BLaER1 treated with 17β-estradiol and CSF1 and Interleukin-3, amounts not matched to agents 10 nM and 100 nM (cell line): ENCODE data around the gene PLXNA3.

ENCODE experiments used
- H3K27ac ChIP-seq, 11 experiments: shearing (Covaris generic); formaldehyde crosslinking; 2 replicates each; pipeline ENCODE4 v1.8.1; 2022
- H3K27me3 ChIP-seq, 11 experiments: shearing (Covaris generic); formaldehyde crosslinking; 2 replicates each; pipeline ENCODE4 v1.8.1; 2022
- H3K36me3 ChIP-seq, 11 experiments: shearing (Covaris generic); formaldehyde crosslinking; 2 replicates each; pipeline ENCODE4 v1.8.1; 2022
- H3K4me1 ChIP-seq, 10 experiments: shearing (Covaris generic); formaldehyde crosslinking; 2 replicates each; pipeline ENCODE4 v1.8.1; 2022
- H3K4me2 ChIP-seq, 11 experiments: shearing (Covaris generic); formaldehyde crosslinking; 2 replicates each; pipeline ENCODE4 v1.8.1; 2022
- H3K4me3 ChIP-seq, 10 experiments: shearing (Covaris generic); formaldehyde crosslinking; 2 replicates each; pipeline ENCODE4 v1.8.1; 2022
- H3K9ac ChIP-seq, 11 experiments: shearing (Covaris generic); formaldehyde crosslinking; 2 replicates each; pipeline ENCODE4 v1.8.1; 2022
- H3K9me3 ChIP-seq, 11 experiments: shearing (Covaris generic); formaldehyde crosslinking; replicated peaks in 1 of 11; 2 replicates each; pipeline ENCODE4 v1.8.1; 2022
- H4K20me1 ChIP-seq, 11 experiments: shearing (Covaris generic); formaldehyde crosslinking; 2 replicates each; pipeline ENCODE4 v1.8.1; 2022
- Cebpa-rat ChIP-seq, 11 experiments: shearing (Covaris generic); IDR thresholded peaks; 2 replicates each; pipeline ENCODE4 v1.8.1; 2022

PLXNA3 gene

DNA sequence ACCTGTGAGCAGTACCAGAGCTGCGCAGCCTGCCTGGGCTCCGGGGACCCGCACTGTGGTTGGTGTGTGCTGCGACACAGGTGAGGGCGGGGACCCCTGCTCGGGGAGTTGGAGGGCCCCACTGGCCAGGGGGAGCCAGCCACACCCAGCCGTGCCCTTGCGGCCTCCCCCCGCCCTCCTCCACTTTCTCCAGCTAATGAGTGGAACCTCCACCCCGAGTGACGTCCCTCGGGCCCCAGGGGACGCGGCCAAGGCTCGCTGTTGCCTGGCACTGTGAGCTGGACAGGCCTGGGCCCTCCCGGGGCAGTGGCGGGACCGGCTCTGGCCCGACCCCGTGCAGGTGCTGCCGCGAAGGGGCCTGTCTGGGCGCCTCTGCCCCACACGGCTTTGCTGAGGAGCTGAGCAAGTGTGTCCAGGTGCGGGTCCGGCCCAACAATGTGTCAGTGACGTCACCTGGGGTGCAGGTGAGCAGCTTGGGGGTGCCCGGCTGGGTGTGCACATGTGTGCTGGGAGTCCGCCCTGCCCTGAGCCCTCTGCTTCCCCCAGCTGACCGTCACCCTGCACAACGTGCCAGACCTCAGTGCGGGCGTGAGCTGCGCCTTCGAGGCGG is 5.6 kb downstream of the PLXNA3 start:
- TF ChIP-seq Cebpa-rat (IDR thresholded peaks at IDR 0.05) = no peak
- peaks cover 43 to 83% (median 77%) of the 10 kb centered on the region in 11 experiments for H3K36me3 ChIP-seq
- no peak overlapping the region for H3K4me3 ChIP-seq

DNA sequence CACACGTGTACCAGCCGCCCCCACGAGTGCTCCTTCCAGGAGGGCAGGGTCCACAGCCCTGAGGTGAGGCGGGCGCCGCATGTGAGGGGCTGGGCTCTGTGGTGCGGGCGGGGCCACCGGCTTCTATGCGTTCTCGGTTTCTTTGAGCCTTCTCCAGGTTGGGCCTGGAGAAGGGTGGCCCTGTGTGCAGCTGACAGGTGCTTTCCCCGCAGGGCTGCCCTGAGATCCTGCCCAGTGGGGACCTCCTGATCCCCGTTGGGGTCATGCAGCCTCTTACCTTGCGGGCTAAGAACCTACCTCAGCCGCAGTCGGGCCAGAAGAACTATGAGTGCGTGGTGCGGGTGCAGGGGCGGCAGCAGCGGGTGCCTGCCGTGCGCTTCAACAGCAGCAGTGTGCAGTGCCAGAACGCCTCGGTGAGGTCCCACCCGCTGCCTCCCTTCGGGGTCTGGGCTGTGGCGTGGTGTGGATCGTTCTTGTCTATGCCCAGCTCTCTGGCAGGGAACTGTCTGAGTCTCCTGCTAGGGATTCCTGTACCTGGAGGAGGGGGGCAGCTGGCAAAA is 6.8 kb downstream of the PLXNA3 start:
- no peak for TF ChIP-seq Cebpa-rat (IDR thresholded peaks at IDR 0.05)
- H3K9ac ChIP-seq = no peak overlapping the region
- H3K4me3 ChIP-seq = no peak overlapping the region
- peaks cover 6 to 21% (median 8%) of the 10 kb centered on the region in 10 experiments; a peak in 19 of 20 replicates for H3K4me1 ChIP-seq
- H4K20me1 ChIP-seq = peaks cover 28 to 94% (median 67%) of the 10 kb centered on the region in 11 experiments; a peak in 21 of 22 replicates
- H3K4me2 ChIP-seq = no peak overlapping the region
- H3K9me3 ChIP-seq = peaks cover 0 to 53% (median 31%) of the 10 kb centered on the region in 11 experiments; a peak in 10 of 22 replicates
- peaks cover 0 to 23% (median 0%) of the 10 kb centered on the region in 11 experiments; a peak in 5 of 22 replicates for H3K27me3 ChIP-seq
- H3K27ac ChIP-seq = no peak overlapping the region
- H3K36me3 ChIP-seq = peaks cover 47 to 95% (median 87%) of the 10 kb centered on the region in 11 experiments

More for the DNA sequence above, 5.6 kb downstream of the PLXNA3 start:
- H4K20me1 ChIP-seq = peaks cover 37 to 91% (median 69%) of the 10 kb centered on the region in 11 experiments; a peak in 21 of 22 replicates
- H3K4me2 ChIP-seq = no peak overlapping the region
- H3K4me1 ChIP-seq = peaks cover 12 to 22% (median 14%) of the 10 kb centered on the region in 10 experiments; a peak in 19 of 20 replicates
- H3K9ac ChIP-seq = no peak overlapping the region
- H3K27ac ChIP-seq = no peak overlapping the region
- peaks cover 0 to 51% (median 32%) of the 10 kb centered on the region in 11 experiments; a peak in 13 of 22 replicates for H3K9me3 ChIP-seq
- H3K27me3 ChIP-seq = peaks cover 0 to 23% (median 0%) of the 10 kb centered on the region in 11 experiments; a peak in 5 of 22 replicates

DNA sequence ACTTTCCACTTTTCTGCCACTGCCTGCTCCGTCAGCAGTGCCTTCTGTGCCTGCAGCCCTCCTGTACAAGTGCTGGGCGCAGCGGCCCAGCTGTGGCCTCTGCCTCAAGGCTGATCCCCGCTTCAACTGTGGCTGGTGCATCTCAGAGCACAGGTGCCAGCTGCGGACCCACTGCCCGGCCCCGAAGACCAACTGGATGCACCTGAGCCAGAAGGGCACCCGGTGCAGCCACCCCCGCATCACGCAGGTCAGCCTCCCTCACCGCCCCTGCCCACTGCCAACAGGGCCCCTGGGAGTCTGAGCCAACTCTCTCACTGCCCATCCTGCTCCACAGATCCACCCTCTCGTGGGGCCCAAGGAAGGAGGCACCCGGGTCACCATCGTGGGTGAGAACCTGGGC is 7.5 kb downstream of the PLXNA3 start:
- Histone ChIP-seq H3K4me3 (no peak overlapping the region), H3K27me3 (peaks cover 0 to 23% (median 0%) of the 10 kb centered on the region in 11 experiments; a peak in 5 of 22 replicates), H3K4me2 (no peak overlapping the region), H3K4me1 (peaks cover 0 to 14% (median under 1%) of the 10 kb centered on the region in 10 experiments; a peak in 6 of 20 replicates), H3K36me3 (peaks cover 48 to 95% (median 90%) of the 10 kb centered on the region in 11 experiments), H4K20me1 (peaks cover 21 to 94% (median 60%) of the 10 kb centered on the region in 11 experiments; a peak in 21 of 22 replicates), H3K27ac (no peak overlapping the region), H3K9me3 (peaks cover 0 to 53% (median 31%) of the 10 kb centered on the region in 11 experiments; a peak in 10 of 22 replicates), H3K9ac (no peak overlapping the region)
- TF ChIP-seq Cebpa-rat (IDR thresholded peaks at IDR 0.05) = no peak

DNA sequence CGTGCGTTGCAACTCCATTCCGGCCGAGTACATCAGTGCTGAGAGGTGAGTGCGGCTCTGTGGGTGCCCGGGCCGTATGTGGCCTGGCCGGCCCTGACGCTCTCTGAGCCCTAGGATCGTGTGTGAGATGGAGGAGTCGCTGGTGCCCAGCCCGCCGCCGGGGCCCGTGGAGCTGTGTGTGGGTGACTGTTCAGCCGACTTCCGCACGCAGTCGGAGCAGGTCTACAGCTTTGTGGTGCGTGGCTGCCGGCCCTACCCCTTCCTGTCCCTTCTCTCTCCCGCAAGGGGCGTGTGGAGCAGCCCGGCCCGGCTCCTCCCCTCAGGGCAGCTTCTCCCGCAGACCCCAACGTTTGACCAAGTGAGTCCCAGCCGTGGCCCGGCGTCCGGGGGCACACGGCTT is 8.0 kb downstream of the PLXNA3 start:
- Histone ChIP-seq H3K4me2 (no peak overlapping the region), H3K4me1 (peaks cover 0 to 9% (median 0%) of the 10 kb centered on the region in 10 experiments; a peak in 2 of 20 replicates), H3K27ac (no peak overlapping the region), H3K4me3 (no peak overlapping the region), H3K9me3 (peaks cover 0 to 53% (median 31%) of the 10 kb centered on the region in 11 experiments; a peak in 10 of 22 replicates), H3K27me3 (peaks cover 0 to 23% (median 0%) of the 10 kb centered on the region in 11 experiments; a peak in 5 of 22 replicates), H4K20me1 (peaks cover 16 to 94% (median 55%) of the 10 kb centered on the region in 11 experiments; a peak in 21 of 22 replicates), H3K36me3 (peaks cover 44 to 95% (median 90%) of the 10 kb centered on the region in 11 experiments), H3K9ac (no peak overlapping the region)
- no peak for TF ChIP-seq Cebpa-rat (IDR thresholded peaks at IDR 0.05)

DNA sequence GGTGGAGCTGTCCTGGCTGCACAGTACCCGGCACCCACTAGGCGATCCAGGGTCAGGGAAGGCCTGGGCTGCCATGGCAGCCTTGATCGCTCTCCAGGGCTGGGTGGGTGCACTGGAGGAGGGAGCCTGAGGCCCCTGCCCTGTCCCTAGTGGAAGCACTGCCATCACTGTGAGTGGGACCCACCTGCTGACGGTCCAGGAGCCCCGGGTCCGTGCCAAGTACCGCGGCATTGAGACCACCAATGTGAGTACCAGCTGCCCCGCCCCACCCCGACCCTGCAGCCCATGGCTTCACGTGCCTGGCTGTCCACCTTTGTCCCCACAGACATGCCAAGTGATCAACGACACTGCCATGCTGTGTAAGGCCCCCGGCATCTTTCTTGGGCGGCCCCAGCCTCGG is 8.8 kb downstream of the PLXNA3 start:
- peaks cover 0 to under 1% (median 0%) of the 10 kb centered on the region in 10 experiments; a peak in 1 of 20 replicates for H3K4me1 ChIP-seq
- H3K4me3 ChIP-seq = no peak overlapping the region
- peaks cover 9 to 94% (median 55%) of the 10 kb centered on the region in 11 experiments; a peak in 21 of 22 replicates for H4K20me1 ChIP-seq
- H3K27ac ChIP-seq = no peak overlapping the region
- no peak overlapping the region for H3K4me2 ChIP-seq
- H3K36me3 ChIP-seq = peaks cover 39 to 95% (median 90%) of the 10 kb centered on the region in 11 experiments
- H3K27me3 ChIP-seq = peaks cover 0 to 30% (median 6%) of the 10 kb centered on the region in 11 experiments; a peak in 6 of 22 replicates
- no peak for TF ChIP-seq Cebpa-rat (IDR thresholded peaks at IDR 0.05)
- peaks cover 0 to 53% (median 31%) of the 10 kb centered on the region in 11 experiments; a peak in 10 of 22 replicates for H3K9me3 ChIP-seq
- no peak overlapping the region for H3K9ac ChIP-seq

DNA sequence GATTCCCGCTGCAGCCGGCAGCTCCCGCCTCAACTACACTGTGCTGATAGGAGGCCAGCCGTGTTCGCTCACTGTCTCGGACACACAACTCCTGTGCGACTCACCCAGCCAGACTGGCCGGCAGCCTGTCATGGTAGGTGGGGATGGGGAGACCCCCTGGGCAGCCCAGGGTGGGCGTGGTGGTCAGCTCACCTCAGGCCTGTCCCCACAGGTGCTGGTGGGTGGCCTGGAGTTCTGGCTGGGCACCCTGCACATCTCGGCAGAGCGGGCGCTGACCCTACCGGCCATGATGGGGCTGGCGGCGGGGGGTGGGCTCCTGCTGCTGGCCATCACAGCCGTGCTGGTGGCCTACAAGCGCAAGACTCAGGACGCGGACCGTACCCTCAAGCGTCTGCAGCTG is 9.5 kb downstream of the PLXNA3 start:
- Histone ChIP-seq H3K4me3 (no peak overlapping the region), H3K9me3 (peaks cover 0 to 53% (median 31%) of the 10 kb centered on the region in 11 experiments; a peak in 10 of 22 replicates), H3K9ac (no peak overlapping the region), H3K27me3 (peaks cover 0 to 30% (median 8%) of the 10 kb centered on the region in 11 experiments; a peak in 6 of 22 replicates), H3K27ac (no peak overlapping the region), H4K20me1 (peaks cover 3 to 94% (median 55%) of the 10 kb centered on the region in 11 experiments; a peak in 21 of 22 replicates), H3K4me1 (no peaks in the 10 kb centered on the region), H3K36me3 (peaks cover 34 to 95% (median 86%) of the 10 kb centered on the region in 11 experiments), H3K4me2 (no peak overlapping the region)
- no peak for TF ChIP-seq Cebpa-rat (IDR thresholded peaks at IDR 0.05)

DNA sequence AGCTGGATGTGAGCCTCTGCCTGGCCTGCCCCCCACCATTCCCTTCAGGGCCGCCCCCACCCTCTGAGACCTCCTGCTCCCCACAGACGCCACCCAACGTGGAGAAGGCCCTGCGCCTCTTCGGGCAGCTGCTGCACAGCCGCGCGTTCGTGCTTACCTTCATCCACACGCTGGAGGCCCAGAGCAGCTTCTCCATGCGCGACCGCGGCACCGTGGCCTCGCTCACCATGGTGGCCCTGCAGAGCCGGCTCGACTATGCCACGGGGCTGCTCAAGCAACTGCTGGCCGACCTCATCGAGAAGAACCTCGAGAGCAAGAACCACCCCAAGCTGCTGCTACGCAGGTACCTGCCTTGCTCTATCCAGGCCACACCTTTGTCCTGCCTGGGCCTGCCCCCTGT is 10.1 kb downstream of the PLXNA3 start:
- Histone ChIP-seq H3K4me1 (no peaks in the 10 kb centered on the region), H3K4me3 (no peak overlapping the region), H3K9me3 (peaks cover 0 to 53% (median 31%) of the 10 kb centered on the region in 11 experiments; a peak in 10 of 22 replicates), H3K4me2 (no peak overlapping the region), H3K27me3 (peaks cover 0 to 28% (median 9%) of the 10 kb centered on the region in 11 experiments; a peak in 8 of 22 replicates), H3K9ac (no peak overlapping the region), H3K27ac (no peak overlapping the region), H4K20me1 (peaks cover 0 to 94% (median 53%) of the 10 kb centered on the region in 11 experiments; a peak in 17 of 22 replicates), H3K36me3 (peaks cover 30 to 96% (median 80%) of the 10 kb centered on the region in 11 experiments)
- TF ChIP-seq Cebpa-rat (IDR thresholded peaks at IDR 0.05) = no peak

DNA sequence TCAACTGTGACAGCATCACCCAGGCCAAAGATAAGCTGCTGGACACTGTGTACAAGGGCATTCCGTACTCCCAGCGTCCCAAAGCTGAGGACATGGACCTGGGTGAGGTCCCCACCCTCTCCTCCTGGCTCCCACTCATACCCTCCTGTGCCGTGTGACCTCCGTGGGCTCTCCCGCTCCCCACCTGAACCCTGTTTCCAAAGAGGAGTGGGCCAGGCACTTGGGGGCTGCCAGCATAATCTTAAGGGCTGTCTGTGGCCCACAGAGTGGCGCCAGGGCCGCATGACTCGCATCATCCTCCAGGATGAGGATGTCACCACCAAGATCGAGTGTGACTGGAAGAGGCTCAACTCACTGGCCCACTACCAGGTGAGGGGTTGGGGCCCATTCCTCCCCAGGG is 11.0 kb downstream of the PLXNA3 start:
- Histone ChIP-seq H3K4me1 (no peaks in the 10 kb centered on the region), H3K27me3 (peaks cover 0 to 37% (median 11%) of the 10 kb centered on the region in 11 experiments; a peak in 13 of 22 replicates), H3K9ac (no peak overlapping the region), H3K4me3 (no peak overlapping the region), H3K36me3 (peaks cover 30 to 96% (median 80%) of the 10 kb centered on the region in 11 experiments), H3K4me2 (no peak overlapping the region), H3K9me3 (peaks cover 0 to 47% (median 28%) of the 10 kb centered on the region in 11 experiments; a peak in 10 of 22 replicates), H4K20me1 (peaks cover 0 to 95% (median 53%) of the 10 kb centered on the region in 11 experiments; a peak in 17 of 22 replicates), H3K27ac (no peak overlapping the region)
- no peak for TF ChIP-seq Cebpa-rat (IDR thresholded peaks at IDR 0.05)
